GM19193 (cell line): Measurements from ENCODE around the gene TIMP2.

Source experiments
- POLR2A ChIP-seq: IDR thresholded peaks from 4 replicates; pipeline ENCODE4 v1.6.1; 2011; ENCODE audit not compliant: insufficient read depth, insufficient read length; ENCODE audit errors: extremely low read depth

The TIMP2 gene

DNA sequence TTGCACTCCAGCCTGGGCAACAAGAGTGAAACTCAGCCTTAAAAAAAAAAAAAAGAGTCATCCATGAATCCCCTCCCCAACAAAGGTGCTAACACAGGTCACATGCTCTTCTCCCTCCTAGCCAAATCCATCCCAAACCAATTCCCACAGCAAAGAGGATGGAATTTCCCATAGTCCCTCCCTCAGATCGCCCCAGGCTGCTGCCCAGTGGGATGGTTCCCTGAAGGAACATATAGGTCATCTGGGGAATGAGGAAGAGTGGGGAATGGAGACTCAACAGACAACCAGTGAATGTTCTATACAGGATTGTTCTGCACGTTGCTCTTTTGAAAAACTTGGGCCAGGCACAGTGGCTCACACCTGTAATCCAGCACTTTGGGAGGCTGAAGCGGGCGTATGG is 36.4 kb upstream of the TIMP2 start:
- no peak for TF ChIP-seq POLR2A

DNA sequence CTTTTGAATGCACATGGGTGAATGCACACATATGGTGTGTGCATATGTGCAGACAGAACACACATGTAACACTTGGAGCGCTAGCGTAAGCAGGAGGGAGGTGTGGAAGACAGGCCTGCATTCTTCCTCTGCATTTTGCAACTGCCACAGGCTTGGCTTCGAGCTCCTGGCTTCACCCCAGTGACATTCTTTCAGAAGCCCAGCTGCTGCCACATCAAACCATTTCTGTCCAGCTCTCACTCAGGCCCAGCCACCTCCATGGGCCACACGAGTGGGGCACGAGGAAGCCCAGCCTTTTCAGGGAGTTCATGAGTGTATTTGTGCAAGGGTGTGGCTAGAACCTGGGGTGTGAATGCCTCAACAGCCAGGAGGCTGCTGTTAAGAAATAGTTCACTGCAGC is 35.7 kb upstream of the TIMP2 start:
- TF ChIP-seq POLR2A, result no peak

DNA sequence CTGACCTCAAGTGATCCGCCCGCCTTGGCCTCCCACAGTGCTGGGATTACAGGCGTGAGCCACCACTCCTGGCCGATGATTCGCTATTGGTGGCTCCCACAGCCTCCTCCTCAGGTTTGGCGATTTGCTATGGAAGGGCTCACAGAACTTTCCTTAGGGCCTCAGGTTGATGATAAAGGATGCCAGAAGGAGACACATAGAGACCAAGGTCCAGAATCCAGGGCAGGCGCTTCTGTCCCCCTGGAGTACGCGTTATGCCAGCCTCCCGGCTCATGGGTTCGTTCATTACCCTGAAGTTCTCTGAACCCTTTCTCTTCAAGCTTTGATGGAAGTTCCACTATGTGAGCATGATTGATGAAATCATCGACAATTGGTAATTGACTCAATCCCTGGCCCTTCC is 34.6 kb upstream of the TIMP2 start:
- no peak for TF ChIP-seq POLR2A

DNA sequence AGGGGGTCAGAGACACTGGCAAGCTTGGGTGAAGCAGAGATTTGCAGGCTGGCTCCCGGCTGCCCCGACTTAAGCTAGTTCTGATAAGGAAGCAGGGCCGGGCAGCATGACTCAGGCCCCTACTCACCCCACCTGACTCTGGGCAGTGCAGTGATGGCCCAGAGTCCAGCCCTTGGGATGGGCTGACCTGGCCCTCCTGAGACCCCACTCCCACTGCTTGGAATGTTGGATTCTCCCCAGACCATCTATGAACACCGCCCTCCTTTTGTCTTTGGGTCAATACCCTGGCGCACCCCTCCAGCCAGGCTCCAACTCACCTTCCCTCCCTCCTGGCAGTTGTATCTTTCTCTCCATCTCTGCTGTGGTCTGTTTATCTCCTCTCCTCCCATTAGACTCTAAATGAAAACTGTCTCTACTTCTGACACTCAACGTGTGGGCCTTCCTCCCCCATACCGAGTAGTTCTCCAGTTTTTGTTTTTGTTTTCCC is 33.5 kb upstream of the TIMP2 start:
- TF ChIP-seq POLR2A, result no peak

DNA sequence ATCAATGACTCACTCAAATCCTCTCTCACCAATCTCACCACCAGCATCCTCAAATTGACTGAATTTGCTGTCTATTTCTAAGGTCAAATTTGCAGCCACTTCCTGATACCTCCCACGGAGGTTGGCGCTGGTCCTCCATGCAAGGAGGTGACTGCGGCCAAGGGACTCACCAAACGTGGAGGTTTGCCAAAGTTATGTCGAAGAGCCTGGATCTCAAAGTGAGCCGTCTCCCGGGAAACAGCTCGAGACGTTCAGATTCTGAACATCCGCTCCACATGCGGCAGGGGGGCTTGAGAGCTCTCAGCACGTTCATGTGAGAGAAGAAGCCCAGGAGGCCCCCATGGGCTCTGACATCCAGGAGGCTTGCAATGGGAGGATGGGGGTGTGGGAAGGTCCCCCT is 31.9 kb upstream of the TIMP2 start:
- no peak for TF ChIP-seq POLR2A

DNA sequence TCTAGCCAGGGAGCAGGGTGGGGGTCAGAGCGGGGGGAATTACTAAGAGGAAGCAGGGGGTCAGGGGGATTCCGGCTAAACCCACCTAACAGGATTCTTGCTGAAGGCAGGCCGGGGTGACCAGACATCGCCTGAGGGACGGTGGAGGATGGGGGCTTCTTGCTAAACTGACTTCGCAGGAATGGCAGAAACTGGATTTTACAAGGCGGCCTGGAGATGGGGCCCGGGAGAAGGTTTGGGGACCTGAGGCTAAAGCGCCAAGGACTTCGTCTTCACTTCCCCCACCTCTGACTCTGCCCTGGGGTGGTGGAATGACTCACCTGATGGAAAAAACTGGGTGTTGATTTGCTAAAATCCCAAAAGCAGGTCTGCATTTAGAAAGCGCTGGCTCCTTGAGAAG is 31.1 kb upstream of the TIMP2 start:
- TF ChIP-seq POLR2A, result no peak

DNA sequence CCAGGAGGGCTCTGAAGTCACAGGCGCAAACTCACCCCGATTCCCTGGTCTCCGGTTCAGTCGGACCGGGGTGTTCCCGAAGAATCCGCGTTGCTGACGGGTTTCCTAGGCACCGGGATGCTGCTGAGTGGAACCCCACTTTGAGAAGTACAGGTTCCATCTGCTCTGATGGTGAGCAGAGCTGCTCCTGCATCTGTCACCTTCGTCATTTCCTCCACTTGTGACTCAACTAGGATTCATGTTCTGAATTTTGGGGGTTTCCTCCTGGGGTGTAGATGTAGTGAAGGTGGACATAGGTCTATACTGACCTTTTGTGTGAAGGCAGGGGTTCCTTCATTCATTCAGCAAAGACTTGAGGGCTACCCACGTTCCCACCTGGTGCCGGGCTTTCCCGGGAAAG is 29.5 kb upstream of the TIMP2 start:
- TF ChIP-seq POLR2A, result no peak

DNA sequence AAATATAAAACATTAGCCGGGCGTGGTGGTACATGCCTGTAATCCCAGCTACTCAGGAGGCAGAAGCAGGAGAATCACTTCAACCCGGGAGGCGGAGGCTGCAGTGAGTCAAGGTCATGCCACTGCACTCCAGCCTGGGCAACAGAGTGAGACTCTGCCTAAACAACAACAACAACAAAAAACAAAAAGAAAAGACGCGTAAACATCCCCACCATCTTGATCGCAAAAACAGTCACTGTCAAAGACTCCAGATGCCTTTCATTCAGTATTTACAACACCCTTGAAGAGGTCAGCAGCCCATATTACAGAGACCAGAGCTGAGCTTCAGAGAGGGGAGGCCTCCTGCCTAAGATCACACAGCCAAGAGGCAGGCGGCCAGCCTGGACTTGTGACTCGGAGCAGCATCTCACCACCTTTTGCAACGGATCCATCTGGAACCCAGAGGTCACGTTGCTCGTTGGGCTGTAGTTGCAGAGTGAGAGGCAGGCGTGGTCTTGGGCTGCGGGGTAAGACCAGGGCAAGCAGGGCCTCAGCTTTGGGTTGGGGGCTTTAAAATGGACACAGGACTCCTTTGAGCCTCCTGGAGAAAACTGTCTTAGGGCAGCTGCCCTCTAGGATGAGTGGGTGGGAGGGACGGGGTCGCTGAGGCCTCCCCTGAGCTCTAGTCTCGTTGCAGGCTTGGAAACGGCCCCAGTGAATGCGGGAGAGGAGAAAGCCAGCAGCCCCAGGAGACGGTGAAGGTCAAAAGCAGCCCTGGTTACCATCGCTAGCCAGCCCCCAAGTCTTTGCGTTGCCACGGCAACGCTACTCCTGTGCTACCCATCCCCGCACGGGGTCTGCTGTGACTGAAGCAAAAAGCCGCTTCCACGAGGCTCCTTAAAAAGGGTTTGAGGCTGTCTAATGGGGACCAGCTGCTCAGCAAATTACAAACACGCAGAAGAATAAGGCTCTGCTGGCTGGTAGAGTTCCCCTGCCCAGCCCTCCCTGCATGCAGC is 28.5 kb upstream of the TIMP2 start:
- TF ChIP-seq POLR2A, result no peak

DNA sequence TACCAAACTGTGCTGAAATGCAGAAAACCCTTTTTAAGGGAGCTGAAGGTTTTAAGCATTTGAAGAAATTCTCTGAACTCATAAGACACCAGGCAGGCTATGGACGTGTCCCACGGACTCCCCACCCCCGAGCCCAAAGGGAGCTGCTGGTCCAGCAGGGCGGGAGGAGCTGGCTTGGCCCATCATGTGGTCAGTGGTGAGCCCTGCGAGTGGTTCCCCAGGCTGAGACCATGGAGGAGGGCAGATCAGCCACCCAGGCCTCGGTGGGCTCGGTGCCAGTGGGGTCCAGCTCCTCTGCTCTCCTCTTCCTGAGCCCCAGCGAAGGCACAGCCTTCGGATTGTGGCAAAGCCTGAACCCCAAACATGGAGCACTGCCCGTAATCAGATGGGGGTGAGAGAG is 27.5 kb upstream of the TIMP2 start:
- TF ChIP-seq POLR2A, result no peak

DNA sequence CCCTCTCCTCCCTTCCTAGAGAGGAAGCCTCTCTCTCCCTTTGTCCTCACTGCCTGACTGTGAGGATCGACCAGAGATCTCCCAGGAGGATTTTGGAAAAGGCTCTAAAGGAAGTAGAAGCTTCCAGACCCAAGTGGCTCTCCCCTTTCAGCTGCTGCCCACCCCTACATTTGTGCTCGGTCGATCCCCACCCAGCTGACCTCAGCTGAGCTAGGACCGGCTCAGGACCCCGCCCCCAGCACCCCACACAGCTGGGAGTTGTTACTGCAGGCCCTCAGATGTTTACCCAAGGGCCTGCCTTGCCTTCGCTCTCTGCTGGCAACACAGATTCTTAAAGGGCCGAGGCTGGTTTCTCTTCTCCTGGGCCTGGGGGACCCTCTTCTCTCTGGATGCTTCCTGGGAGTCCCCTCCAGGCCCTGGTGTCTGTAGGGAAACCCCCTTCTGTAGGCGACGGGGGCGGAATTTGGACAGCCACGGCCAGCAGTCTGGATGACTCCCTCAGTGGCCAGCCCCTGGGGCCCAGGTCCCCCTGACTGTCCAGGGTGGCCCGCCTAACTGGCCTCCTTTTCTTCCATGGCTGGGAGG is 26.9 kb upstream of the TIMP2 start:
- TF ChIP-seq POLR2A, result no peak

DNA sequence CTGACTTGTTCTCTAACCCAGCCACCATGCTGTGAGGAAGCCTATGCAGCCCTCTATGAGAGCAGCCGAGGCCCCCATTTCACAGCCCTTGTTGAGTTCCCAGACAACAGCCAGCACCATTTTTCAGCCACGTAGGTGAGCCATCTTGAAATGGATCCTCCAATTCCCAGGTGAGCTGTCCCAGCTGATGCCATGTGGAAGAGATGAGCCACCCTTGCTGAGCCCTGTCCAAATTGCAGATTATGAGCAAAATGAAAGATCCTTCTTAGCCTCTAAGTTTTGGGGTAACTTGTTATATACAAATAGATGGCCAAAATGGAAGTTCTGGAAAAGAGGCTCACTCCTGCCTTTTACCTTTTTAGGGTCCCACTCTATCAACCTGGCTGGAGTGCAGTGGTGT is 25.7 kb upstream of the TIMP2 start:
- no peak for TF ChIP-seq POLR2A

DNA sequence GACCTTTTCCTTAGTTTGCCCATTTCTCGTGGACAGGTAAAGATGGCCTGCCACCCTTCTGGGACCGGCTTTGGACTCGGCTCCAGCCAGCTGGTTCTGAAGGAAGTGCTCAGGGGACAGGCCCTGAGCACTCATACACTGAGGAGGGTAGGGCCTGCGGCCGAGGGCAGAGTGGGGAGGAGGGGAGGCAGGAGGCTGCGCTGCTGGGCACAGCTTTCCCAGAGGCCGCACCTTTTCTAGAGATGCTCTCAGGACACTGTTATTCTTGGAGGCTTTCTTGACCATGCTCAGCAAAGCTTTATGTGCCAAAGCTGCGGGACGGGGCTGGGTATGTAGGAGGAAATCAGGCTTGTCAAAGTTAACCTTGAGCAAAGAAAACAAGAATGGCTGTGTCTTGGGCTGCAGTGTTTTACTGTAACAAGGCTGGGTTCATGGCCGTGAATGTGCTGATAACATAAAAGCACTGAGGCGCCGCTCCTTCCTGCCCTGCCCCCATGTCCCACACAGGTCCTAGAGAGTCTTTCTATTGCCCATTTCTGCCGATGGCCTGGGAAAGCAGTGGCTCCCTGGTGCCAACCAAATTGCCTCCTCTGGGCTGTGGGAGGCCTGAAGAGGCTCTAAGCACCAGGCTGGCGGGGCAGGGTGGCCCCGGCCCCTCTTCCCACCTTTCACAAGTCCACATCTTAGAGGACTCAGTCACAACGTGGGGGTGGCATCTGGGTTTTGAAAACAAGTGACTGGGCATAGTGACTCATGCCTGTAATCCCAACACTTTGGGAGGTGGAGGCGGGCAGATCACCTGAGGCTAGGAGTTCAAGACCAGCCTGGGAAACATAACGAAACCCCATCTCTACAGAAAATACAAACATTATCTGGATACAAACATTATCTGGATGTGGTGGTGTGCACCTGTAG is 22.3 kb upstream of the TIMP2 start:
- TF ChIP-seq POLR2A, result no peak

DNA sequence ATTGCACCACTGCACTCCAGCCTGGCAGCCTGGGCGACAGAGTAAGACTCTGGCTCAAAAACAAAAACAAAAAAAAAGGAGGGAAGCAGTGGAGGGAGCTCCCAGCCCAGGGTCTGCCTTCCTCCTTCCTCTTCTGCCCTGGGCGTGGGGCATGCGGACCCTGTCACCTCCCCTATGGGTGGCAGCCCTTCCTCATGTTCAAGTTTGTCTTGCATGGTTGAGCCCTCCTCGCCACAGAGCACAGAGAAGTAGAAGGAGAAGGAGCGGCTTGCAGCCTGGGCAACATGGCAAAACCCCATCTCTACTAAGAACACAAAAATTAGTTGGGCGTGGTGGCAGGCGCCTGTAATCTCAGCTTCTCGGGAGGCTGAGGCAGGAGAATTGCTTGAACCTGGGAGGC is 21.4 kb upstream of the TIMP2 start:
- no peak for TF ChIP-seq POLR2A

DNA sequence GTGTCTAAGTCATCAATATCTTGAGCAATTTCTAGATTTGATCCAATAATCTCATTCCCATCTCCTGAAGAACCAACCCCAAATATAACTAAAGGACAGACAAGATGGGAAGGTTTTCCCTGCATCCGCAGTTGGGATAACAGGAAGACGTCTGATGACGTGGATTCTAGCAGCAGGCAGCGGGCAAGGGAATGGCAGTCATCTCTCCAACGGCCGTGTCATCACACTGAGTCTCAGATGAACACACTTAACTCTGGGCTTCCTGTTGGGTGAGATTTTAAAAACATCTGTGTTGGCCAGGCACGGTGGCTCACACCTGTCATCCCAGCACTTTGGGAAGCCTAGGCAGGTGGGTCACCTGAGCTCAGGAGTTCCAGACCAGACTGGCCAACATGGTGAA is 20.9 kb upstream of the TIMP2 start:
- no peak for TF ChIP-seq POLR2A

DNA sequence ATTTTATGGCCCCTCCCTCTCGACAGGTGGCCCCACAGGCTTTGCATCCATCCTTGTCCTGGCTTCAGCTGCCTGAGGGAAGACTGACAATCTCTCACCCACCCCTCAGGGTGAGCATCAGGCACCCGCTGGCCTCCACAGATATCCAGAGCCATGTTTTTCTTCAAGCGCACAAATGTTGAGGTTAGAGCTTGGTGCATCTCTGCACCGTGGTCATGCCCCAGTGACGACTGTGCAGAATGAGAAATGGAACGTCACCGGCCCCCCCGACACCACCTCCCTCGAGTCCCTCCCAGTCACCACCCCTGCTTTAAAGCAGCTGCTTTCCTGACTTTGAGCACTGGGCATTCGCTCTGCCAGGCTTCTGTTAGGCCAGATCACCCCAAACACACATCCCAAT is 19.8 kb upstream of the TIMP2 start:
- no peak for TF ChIP-seq POLR2A
